SW480 (cell line): ENCODE data around the gene IL21R.

ENCODE experiments used
- DNase-seq: peaks from one replicate; pipeline ENCODE4 v3.0.0-alpha.2; 2016; ENCODE audit warnings: low spot score

Gene IL21R

GRCh38 chr16:27486344-27486743, 84.4 kb downstream of the IL21R start:
- DNase-seq, result no peak

DNA sequence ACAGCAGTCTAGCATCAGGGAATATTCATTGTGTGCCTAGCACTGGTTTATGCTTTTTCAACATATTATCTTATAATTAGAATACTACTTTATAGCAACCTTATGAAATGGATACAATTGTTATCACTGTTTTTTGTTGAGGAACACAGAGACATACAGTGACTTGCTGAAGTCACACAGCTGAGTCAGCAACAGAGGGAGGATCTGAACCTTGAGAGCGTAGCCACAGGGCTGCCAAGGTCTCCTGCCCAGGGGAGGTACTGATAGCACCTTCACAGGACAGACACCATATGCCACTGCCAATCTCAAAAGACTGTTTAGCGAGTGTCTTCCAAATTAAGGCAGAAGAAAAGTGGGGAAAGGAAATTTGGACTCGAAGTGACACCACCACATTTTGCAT, 84.8 kb downstream of the IL21R start:
- DNase-seq, result no peak

DNA sequence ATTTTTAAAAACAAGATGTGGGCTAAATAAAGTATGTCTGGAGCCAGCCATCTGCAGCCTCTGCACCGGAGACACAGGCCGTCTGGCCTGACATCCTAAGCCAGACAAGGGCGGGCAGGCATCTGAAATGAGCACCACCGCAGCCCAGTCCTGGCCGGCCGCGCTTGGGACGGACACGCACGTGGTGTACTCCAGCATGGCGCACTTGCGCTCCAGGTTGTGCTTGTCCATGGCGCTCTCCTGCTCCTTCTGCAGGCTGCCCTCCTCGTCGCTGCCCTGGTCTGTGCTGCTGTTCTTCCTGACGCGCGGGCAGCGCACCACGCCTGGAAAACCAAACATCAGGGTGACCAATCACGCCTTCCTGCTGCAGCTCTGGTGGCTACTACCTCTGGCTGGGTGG, 87.4 kb downstream of the IL21R start:
- DNase-seq, result no peak

GRCh38 chr16:27489906-27490305, 87.9 kb downstream of the IL21R start:
- no peak for DNase-seq

DNA sequence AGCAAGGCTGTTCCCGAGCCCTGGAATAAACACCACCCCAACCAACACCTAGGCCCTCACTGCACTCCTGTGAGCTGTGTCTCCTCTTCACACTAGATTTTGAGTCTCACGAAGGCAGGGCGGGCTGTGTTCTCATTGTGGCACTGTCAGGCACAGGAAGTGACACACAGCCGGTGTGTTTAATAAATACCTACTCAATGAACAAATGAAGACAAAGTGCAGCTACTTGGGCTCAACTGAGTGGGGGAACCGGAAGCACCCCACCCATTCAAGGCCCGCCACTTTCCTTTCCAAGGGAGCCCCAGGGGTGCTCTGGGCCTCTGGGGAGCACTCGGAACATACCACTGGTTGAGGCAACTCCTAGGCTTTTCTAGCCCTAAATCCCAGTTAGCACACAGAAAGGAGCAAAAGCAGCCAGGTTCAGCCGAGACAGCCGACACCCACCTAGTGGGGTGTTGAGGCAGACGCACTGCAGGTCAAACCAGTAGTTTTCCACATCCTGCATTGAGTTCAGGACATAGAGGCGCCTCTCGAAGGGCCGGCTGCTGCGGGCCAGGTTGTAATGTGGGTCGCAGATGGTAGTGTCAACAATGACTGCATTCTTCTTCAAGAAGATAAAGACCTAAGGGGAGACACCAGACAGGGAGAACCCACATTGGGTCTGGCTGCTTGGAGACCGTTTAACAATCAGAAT, 90.1 kb downstream of the IL21R start:
- DNase-seq, result no peak

DNA sequence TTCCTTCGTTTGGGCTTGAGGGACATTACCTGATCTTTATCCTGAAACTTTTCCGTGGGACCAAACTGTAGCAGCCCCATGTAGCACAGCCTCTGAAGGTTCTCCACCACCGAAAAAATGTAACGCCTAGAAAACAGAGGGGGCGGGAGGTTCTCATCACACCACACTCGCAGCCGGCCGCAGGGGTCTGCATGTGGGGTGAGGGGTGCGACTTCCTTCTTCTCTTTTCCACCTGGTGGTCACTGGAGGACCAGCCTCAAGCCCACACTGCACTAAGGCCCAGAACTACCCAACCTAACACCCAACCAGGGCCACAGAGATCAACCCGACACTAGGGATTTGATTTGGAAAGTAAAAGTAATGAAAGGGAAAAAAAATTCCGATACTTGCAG, 90.6 kb downstream of the IL21R start:
- no peak for DNase-seq

DNA sequence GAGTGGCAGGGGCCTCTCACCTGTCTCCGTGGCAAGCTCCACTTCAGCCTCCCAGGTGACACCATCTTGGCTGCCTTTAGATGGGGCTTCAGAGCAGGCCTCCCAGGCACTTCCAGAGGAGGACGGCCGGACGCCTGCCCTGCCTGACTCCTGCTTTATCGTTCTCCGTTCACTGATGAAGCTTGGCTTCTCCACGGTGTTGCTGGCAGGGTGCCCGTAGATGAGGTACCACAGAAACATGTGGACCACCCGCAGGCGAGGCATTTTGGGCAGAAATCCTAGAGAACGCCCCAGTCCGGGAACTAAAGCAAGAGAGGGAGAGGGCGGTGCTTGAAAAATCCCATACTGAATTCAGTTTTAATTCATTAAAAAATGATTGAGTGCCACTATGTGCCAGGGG, 93.2 kb downstream of the IL21R start:
- DNase-seq, result no peak

- DNase-seq, result no peak
Measured at GRCh38 chr16:27498031-27498825, 96.3 kb downstream of the IL21R start.

DNA sequence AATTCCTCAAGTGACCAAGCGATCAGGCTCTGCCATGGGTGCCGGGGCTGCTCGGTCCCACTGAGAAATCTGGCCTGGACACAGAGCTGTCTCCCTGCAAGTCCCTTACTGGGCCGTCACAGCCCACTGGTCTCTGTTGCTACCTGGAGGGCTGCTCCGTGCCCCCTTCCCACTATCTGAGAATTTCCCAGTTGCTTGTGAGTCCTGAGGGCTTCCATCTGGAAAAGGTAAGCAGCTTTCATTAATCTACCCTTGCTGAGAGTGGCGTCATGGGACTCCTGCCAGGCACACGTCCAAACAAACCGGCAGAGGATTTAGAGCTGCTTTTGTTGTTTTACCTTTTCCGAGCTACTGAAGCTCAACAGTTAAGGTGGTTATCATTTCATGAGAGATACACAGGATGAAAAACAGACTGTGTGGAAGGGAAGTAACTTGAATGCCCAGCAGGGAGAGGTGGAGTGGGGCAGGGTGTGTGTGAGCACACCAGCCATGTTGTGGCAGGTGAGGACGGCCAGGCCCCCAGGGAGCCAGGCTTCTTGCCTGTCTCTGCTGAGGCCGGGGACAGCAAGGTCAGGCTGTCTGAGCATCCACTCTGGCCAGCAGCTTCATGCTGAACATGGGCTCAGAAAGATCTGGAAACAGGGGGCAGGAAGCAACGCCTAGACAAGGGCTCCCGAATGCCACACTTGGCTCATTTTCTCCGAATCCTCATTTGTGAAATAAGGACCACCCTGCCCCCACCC, 97.1 kb downstream of the IL21R start:
- DNase-seq, result no peak

DNA sequence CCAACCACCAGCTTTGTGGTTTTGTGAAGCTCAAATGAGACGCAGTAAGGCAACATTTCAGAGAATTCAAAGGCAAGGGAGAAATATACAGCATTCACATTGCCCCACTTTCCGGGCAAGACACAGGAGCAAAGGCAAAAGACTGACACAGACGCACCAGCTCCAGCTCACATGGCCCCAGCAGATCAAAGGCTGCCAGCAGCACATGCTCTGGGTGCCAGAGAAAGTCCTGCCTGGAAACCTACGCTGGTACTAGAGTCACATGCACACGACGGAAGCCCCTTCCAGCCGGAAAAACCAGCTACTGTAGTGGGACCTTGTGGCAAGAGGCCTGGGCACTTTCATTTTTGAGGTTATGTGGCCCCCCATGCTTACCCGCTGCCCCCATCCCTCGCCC, 97.7 kb downstream of the IL21R start:
- DNase-seq, result no peak

GRCh38 chr16:27500801-27501200, 98.8 kb downstream of the IL21R start:
- DNase-seq, result no peak
